ENCODE data around the gene DGLUCY.
"Not testable (repeated sequence)": the region's sequence is repeated elsewhere in the genome, so short reads cannot be mapped to it uniquely, and the experiment has no call there.

The DGLUCY gene

DNA sequence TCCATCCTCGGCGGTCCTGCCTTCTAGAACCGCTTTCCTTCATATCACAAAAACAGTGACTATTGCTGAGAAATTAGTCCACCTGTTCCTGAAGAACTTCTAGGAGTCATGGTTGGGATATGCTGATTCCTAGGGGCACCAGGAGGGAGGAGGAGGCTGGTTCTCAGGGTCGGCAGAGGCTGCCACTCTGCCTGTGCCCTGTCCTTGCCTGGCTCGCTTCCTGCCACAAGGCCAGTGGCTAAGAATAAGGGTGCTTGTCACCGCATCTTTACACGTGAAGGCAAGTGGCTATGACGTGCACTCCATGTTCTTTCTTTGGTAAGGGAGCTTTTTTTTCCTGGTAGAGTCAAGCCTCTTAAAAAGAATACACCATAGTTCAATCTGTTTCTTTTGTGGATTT, 18.7 kb upstream of the DGLUCY start:
- no peak for DNase-seq
- in situ Hi-C loops (cut with HindIII; ENCODE audit: low pct_ligation_motif_present, low sequenced_read_pairs), result no loop called here
- no peak overlapping the region for H3K4me3 ChIP-seq (ENCODE audit: low read depth, low read length)
- no peak overlapping the region for H3K27ac ChIP-seq
- no peaks in the 10 kb centered on the region for H3K36me3 ChIP-seq (replicated peaks)
- no peaks in the 10 kb centered on the region for H3K27me3 ChIP-seq (replicated peaks)
- TF ChIP-seq, protein P1, sequence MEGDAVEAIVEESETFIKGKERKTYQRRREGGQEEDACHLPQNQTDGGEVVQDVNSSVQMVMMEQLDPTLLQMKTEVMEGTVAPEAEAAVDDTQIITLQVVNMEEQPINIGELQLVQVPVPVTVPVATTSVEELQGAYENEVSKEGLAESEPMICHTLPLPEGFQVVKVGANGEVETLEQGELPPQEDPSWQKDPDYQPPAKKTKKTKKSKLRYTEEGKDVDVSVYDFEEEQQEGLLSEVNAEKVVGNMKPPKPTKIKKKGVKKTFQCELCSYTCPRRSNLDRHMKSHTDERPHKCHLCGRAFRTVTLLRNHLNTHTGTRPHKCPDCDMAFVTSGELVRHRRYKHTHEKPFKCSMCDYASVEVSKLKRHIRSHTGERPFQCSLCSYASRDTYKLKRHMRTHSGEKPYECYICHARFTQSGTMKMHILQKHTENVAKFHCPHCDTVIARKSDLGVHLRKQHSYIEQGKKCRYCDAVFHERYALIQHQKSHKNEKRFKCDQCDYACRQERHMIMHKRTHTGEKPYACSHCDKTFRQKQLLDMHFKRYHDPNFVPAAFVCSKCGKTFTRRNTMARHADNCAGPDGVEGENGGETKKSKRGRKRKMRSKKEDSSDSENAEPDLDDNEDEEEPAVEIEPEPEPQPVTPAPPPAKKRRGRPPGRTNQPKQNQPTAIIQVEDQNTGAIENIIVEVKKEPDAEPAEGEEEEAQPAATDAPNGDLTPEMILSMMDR (IDR thresholded peaks at IDR 0.05; ENCODE audit: low read depth, low read length, missing control alignments), result no peak

DNA sequence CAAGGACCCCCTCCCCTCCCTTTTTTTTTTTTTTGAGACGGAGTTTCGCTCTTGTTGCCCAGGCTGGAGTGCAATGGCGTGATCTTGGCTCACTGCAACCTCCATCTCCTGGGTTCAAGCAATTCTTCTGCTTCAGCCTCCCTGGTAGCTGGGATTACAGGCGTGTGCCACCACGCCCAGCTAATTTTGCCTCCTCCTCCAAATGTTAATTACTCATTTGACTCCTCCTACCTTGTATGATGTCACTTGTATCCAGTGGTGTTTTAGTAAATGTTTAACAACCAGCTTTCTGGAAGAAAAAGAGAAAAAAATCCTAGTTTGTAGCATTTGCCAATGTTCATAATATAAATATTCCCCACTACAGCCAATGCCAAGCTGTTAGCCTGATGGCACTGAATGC, 16.2 kb upstream of the DGLUCY start:
- H3K27me3 ChIP-seq (replicated peaks); H3K4me3 ChIP-seq (ENCODE audit: low read depth, low read length); in situ Hi-C loops (cut with HindIII; ENCODE audit: low pct_ligation_motif_present, low sequenced_read_pairs); H3K36me3 ChIP-seq (replicated peaks); DNase-seq; H3K27ac ChIP-seq: not testable (repeated sequence)

DNA sequence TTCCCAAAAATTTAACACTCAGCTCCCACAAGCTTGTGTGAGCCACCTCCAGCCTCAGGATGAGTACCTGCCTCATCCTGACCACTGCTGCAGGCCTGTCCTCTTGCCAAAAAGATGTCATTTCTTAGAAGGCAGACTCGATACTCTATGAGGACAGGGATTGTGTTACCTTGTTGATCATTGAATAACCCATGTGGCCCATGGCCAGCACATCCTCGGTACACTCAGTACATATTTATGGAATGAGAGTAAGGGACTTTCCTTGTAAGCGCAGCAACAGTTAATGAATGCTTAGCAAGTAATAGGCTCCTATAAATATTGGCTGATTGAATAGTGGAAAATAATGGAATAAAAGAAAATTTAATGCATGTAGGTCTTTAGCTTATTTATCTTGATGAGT, 15.3 kb upstream of the DGLUCY start:
- Histone ChIP-seq H3K27ac (no peak overlapping the region), H3K27me3 (replicated peaks) (no peaks in the 10 kb centered on the region), H3K4me3 (ENCODE audit: low read depth, low read length) (no peak overlapping the region), H3K36me3 (replicated peaks) (no peaks in the 10 kb centered on the region)
- DNase-seq, result peak; percentile 24
- in situ Hi-C loops (cut with HindIII; ENCODE audit: low pct_ligation_motif_present, low sequenced_read_pairs), result no loop called here
- TF ChIP-seq, protein P1 (IDR thresholded peaks at IDR 0.05; ENCODE audit: low read depth, low read length, missing control alignments), result no peak

DNA sequence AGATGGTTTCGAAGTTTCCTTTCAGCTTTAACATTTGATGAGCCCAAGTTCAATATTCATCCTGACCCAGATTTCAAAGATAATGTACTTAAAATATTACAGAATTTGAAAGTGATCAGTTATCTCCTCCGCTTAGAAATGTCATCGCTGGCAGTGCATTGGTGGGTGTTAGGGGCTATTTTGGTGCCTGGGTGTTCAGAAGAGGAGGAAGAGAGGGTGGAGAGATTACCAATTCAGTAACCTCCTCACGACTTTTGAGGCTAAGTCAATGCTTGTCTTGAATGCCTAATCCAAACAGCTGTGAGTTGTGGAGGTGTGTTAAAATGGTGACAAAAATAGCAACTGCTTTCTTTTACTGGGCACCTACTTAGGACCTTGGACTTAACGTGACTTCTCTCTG, 13.8 kb upstream of the DGLUCY start:
- Histone ChIP-seq H3K27ac (no peak overlapping the region), H3K4me3 (ENCODE audit: low read depth, low read length) (no peak overlapping the region), H3K36me3 (replicated peaks) (no peaks in the 10 kb centered on the region), H3K27me3 (replicated peaks) (no peaks in the 10 kb centered on the region)
- no peak for DNase-seq
- TF ChIP-seq, protein P1 (IDR thresholded peaks at IDR 0.05; ENCODE audit: low read depth, low read length, missing control alignments), result no peak
- in situ Hi-C loops (cut with HindIII; ENCODE audit: low pct_ligation_motif_present, low sequenced_read_pairs), result no loop called here

DNA sequence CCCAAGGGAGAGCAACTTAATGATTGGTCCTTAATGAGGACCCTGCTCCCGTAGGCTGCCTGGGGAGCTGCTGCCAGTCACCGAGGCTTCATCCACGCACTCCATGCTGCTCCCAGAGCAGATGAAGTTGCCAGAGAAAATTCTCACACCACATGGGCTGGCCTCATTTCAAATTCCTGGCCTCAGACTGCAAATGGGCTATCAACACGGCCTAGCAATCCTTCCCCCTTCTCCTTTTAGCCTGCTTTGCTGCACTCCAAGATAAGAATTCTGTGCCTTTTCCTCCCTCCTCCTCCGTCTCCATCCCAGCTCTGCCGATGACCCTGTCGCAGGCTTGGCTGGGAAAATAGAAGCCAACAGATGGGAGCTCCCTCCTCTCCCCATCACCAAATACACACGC, 10.8 kb upstream of the DGLUCY start:
- no peak overlapping the region for H3K4me3 ChIP-seq (ENCODE audit: low read depth, low read length)
- no peaks in the 10 kb centered on the region for H3K27me3 ChIP-seq (replicated peaks)
- H3K36me3 ChIP-seq (replicated peaks), result no peaks in the 10 kb centered on the region
- DNase-seq, result no peak
- TF ChIP-seq, protein P1 (IDR thresholded peaks at IDR 0.05; ENCODE audit: low read depth, low read length, missing control alignments), result no peak
- in situ Hi-C loops (cut with HindIII; ENCODE audit: low pct_ligation_motif_present, low sequenced_read_pairs), result no loop called here
- no peak overlapping the region for H3K27ac ChIP-seq

DNA sequence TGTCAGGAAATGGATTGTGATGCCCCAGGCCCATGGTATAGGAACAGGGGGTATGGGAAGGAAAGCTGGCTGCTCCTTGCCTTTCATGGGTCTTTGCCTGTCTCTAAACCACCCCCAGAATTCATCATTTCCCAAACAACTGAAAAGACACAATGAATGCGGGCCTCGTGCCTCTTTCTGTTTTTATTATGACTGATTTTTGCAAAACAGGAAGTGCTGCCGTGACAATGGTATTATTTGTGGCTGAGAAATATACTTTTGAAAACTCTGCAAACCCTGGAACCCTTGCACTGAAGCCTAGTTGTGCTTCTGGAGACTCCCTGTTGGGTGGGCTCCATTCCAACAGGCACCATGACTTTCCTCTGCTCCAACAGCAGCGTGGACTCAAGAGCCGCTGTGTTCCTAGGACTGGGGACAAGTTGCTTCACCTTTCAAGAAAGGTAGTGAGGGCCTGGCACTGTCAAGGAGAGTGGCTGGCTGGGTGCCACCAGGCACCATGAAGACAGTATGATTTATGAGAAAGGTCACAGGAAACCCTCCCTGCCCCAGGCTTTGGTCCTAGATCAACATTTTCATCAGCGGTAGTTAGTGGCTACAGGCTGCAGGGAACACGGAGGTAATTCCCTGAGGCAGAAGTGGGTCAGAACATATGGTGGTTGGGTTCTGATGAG, 4.8 kb upstream of the DGLUCY start:
- H3K27ac ChIP-seq, result peak overlapping the region; percentile 37
- H3K36me3 ChIP-seq (replicated peaks), result no peaks in the 10 kb centered on the region
- in situ Hi-C loops (cut with HindIII; ENCODE audit: low pct_ligation_motif_present, low sequenced_read_pairs), result no loop called here
- H3K4me3 ChIP-seq (ENCODE audit: low read depth, low read length), result no peak overlapping the region
- no peaks in the 10 kb centered on the region for H3K27me3 ChIP-seq (replicated peaks)
- DNase-seq, result peak; percentile 73
- TF ChIP-seq, protein P1 (IDR thresholded peaks at IDR 0.05; ENCODE audit: low read depth, low read length, missing control alignments), result no peak

All from brain microvascular endothelial cell (primary cell).